SK-N-SH treated with all-trans-retinoic acid at 6 μM for 48 hours (cell line): ENCODE measurements around the gene DTWD2.

Experiments
- ARNTL ChIP-seq: fragments of 450-650 bp; formaldehyde crosslinking; IDR thresholded peaks from 2 replicates; pipeline ENCODE4 v1.5.0; 2020; ENCODE audit warnings: low read depth, mild to moderate bottlenecking, moderate library complexity, borderline replicate concordance
- CREB5 ChIP-seq: fragments of 250-450 bp; sonication (Bioruptor Pico); IDR thresholded peaks from 2 replicates; pipeline ENCODE4 v1.5.1; 2020; ENCODE audit warnings: low read depth, mild to moderate bottlenecking, moderate library complexity
- RARB ChIP-seq: fragments of 250-450 bp; sonication (Bioruptor Pico); IDR thresholded peaks from 2 replicates; pipeline ENCODE4 v1.8.0; 2021; ENCODE audit warnings: mild to moderate bottlenecking, moderate library complexity
- ZFP30 ChIP-seq: fragments of 450-650 bp; formaldehyde crosslinking; IDR thresholded peaks from 2 replicates; pipeline ENCODE4 v1.5.0; 2022; ENCODE audit warnings: mild to moderate bottlenecking, moderate library complexity
- ZNF70 ChIP-seq: fragments of 450-650 bp; formaldehyde crosslinking; IDR thresholded peaks from 2 replicates; pipeline ENCODE4 v1.5.0; 2020; ENCODE audit warnings: mild to moderate bottlenecking, moderate library complexity

GRCh38 chr5:118802335-118802734 is 186.0 kb downstream of the DTWD2 start:
- TF ChIP-seq ARNTL (no peak), RARB (CRISPR knock-in tag) (no peak), ZFP30 (CRISPR knock-in tag) (no peak), CREB5 (no peak), ZNF70 (CRISPR knock-in tag) (no peak)
